Measurements from ENCODE around the gene THAP4. TPM values are rescaled to one million over a fixed set of nuclear protein-coding genes. Genes with fewer than 3 reads are reported as not detected.

THAP4 gene
- total RNA-seq, 2 donors from 2014 or later = 54.6 to 66.1 TPM

GRCh38 chr2:241672243-241673188 is 35.6 kb upstream of the THAP4 start:
- Histone ChIP-seq H3K27me3 (ENCODE audit: control insufficient read depth, insufficient read depth, low read length, poor library complexity, severe bottlenecking) (no peaks in the 10 kb centered on the region), H3K4me3 (ENCODE audit: low read length) (no peak overlapping the region), H3K36me3 (ENCODE audit: control insufficient read depth, insufficient read depth, low read length) (peaks cover 28% of the 10 kb centered on the region), H3K4me1 (ENCODE audit: control insufficient read depth, insufficient read depth, low read length) (no peaks in the 10 kb centered on the region), H3K9ac (ENCODE audit: extremely low read depth, low read length, poor library complexity, severe bottlenecking) (no peak overlapping the region), H3K9me3 (ENCODE audit: control insufficient read depth, low read length) (no peaks in the 10 kb centered on the region), H3K27ac (ENCODE audit: low read depth, low read length) (no peak overlapping the region)
- Mint-ChIP-seq H3K9me3 (no peaks in the 10 kb centered on the region), H3K4me3 (no peak overlapping the region), H3K4me1 (no peaks in the 10 kb centered on the region), H3K27me3 (ENCODE audit: insufficient read depth) (no peaks in the 10 kb centered on the region), H3K36me3 (ENCODE audit: low read depth) (peaks cover 58% of the 10 kb centered on the region), H3K27ac (peak overlapping the region; percentile 82)
- WGBS, 2 experiments (ENCODE audit: insufficient coverage in 1 of 2, insufficient read length in 1 of 2) = 96% methylated on average over 25 to 42 of the region's 42 CpGs
- DNase-seq = no peak
- TF ChIP-seq, protein P1, sequence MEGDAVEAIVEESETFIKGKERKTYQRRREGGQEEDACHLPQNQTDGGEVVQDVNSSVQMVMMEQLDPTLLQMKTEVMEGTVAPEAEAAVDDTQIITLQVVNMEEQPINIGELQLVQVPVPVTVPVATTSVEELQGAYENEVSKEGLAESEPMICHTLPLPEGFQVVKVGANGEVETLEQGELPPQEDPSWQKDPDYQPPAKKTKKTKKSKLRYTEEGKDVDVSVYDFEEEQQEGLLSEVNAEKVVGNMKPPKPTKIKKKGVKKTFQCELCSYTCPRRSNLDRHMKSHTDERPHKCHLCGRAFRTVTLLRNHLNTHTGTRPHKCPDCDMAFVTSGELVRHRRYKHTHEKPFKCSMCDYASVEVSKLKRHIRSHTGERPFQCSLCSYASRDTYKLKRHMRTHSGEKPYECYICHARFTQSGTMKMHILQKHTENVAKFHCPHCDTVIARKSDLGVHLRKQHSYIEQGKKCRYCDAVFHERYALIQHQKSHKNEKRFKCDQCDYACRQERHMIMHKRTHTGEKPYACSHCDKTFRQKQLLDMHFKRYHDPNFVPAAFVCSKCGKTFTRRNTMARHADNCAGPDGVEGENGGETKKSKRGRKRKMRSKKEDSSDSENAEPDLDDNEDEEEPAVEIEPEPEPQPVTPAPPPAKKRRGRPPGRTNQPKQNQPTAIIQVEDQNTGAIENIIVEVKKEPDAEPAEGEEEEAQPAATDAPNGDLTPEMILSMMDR (conservative IDR thresholded peaks at IDR 0.05) = no peak

DNA sequence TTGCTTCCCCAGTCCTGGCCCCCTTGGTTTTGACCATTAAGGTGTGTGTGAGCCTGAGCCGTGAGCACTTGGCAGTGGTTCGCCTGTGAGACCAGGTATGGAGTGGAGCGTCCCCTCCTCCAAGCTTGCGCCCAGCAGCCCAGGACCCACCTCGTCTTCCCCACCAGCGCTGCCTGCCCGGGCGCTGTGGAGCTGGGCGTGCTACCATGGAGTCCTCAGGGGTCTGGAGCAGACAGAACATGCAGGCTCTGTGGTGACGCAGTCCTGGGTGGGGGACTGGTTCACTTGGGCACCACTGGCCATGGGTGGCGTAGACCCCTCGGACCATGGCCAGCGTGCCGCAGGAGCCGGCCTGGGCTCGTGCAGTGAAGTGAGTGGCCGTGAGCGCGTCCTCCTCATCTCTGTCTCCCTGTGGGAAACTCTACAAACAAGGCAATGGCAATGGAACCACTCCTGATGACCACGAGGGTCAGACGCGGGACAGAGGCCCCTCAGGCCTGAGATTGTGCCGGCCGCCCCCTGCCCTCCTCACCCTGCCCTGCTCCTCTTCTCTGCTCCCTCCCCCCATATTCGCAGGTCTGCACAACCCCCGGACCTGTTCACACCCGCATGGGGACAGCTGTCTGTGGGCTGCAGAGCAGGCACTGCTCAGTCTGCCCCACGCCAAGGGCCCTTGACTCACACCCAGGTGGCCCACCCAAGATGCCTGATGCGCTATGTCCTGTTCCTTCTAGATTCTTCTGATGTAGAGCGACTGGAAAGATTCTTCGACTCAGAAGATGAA is 34.7 kb upstream of the THAP4 start:
- H3K27ac Mint-ChIP-seq = no peak overlapping the region

More for the DNA sequence above, 34.7 kb upstream of the THAP4 start:
- H3K4me3 Mint-ChIP-seq = no peak overlapping the region
- TF ChIP-seq, protein P1 (conservative IDR thresholded peaks at IDR 0.05) = no peak
- Histone ChIP-seq H3K36me3 (ENCODE audit: control insufficient read depth, insufficient read depth, low read length) (peaks cover 34% of the 10 kb centered on the region), H3K9ac (ENCODE audit: extremely low read depth, low read length, poor library complexity, severe bottlenecking) (no peak overlapping the region), H3K27me3 (ENCODE audit: control insufficient read depth, insufficient read depth, low read length, poor library complexity, severe bottlenecking) (no peaks in the 10 kb centered on the region), H3K4me3 (ENCODE audit: low read length) (no peak overlapping the region), H3K4me1 (ENCODE audit: control insufficient read depth, insufficient read depth, low read length) (no peaks in the 10 kb centered on the region), H3K27ac (ENCODE audit: low read depth, low read length) (no peak overlapping the region), H3K9me3 (ENCODE audit: control insufficient read depth, low read length) (no peaks in the 10 kb centered on the region)
- 93 to 94% methylated on average over 27 to 31 of the region's 31 CpGs for WGBS, 2 experiments (ENCODE audit: insufficient coverage in 1 of 2, insufficient read length in 1 of 2)
- no peaks in the 10 kb centered on the region for H3K27me3 Mint-ChIP-seq (ENCODE audit: insufficient read depth)
- no peaks in the 10 kb centered on the region for H3K9me3 Mint-ChIP-seq
- H3K36me3 Mint-ChIP-seq (ENCODE audit: low read depth) = peaks cover 53% of the 10 kb centered on the region
- H3K4me1 Mint-ChIP-seq = no peaks in the 10 kb centered on the region
- DNase-seq = no peak

Measured in endodermal cell (in vitro differentiated cells).